ENCODE results near the gene NPPA.
A peak's percentile ranks its signal among the peaks of the same experiment; 100 is the strongest.

Gene NPPA

DNA sequence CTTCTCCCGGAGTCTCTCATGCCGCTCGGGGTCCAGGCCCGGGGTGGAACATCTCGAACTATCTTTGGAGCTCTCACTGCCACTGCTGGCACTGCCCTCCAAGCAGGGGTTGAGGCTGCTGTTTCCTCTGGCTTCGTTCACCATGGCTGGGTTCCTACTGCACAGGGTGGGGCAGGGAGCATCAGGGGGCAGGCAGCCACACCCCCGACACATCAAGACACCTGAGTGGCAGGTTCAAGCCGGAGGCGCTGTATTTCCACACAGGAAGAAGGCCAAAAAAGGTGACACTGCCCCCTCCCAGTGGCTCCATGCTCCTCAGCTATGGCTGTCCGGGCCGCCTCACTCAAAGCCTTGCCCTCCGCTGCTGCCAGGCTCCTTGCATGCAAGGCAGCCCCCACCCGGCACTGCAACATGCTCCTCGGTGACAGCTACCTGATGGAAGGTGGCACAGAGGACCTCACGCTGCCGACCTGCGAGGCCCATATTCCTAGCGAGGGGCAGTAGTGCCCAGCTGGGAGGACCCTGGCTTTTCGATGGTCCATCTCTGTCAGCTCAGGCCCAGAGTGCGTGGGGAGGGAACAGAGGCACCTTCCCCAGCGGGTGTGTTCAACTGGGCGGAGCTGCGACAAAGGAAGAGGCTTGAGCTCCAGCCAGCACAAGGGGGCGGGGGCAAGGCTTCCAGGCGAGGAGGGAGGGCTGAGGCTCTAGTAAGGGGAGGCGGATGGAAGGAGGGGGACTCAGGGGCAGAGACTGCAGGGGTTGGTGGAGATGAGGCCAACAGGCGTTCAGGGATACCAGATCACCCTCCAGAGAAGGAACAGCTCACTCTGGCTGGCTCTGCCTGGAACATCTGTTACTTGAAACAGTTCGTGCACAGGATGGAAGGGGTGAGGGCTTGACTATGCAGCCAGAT is 44.4 kb downstream of the NPPA start:
- H3K4me1 ChIP-seq (ENCODE audit: insufficient read depth, low read length) = peaks cover 41% of the 10 kb centered on the region
- H3K4me3 ChIP-seq (ENCODE audit: low read depth in 1 of 2, low read length in 2 of 2) = peak overlapping the region; percentile 60 to 72
- H3K27ac ChIP-seq (ENCODE audit: low read depth, low read length) = peak overlapping the region; percentile 93
- H3K9me3 ChIP-seq (ENCODE audit: low read length) = no peaks in the 10 kb centered on the region
- peaks cover 26% of the 10 kb centered on the region for H3K36me3 ChIP-seq (ENCODE audit: insufficient read depth, low read length)
- H3K9ac ChIP-seq (ENCODE audit: low read length) = peak overlapping the region; percentile 34
- no peaks in the 10 kb centered on the region for H3K27me3 ChIP-seq (ENCODE audit: control insufficient read depth in 1 of 2, insufficient read depth in 2 of 2, low read length in 2 of 2)

- Histone ChIP-seq H3K27me3 (ENCODE audit: control insufficient read depth in 1 of 2, insufficient read depth in 2 of 2, low read length in 2 of 2) (no peaks in the 10 kb centered on the region), H3K9me3 (ENCODE audit: low read length) (no peaks in the 10 kb centered on the region), H3K36me3 (ENCODE audit: insufficient read depth, low read length) (peaks cover 26% of the 10 kb centered on the region), H3K27ac (ENCODE audit: low read depth, low read length) (peak overlapping the region; percentile 93), H3K9ac (ENCODE audit: low read length) (peak overlapping the region; percentile 34), H3K4me1 (ENCODE audit: insufficient read depth, low read length) (peaks cover 39% of the 10 kb centered on the region), H3K4me3 (ENCODE audit: low read depth in 1 of 2, low read length in 2 of 2) (peak overlapping the region; percentile 60 to 72)
These were observed 45.0 kb downstream of the NPPA start for GRCh38 chr1:11802616-11802972.

DNA sequence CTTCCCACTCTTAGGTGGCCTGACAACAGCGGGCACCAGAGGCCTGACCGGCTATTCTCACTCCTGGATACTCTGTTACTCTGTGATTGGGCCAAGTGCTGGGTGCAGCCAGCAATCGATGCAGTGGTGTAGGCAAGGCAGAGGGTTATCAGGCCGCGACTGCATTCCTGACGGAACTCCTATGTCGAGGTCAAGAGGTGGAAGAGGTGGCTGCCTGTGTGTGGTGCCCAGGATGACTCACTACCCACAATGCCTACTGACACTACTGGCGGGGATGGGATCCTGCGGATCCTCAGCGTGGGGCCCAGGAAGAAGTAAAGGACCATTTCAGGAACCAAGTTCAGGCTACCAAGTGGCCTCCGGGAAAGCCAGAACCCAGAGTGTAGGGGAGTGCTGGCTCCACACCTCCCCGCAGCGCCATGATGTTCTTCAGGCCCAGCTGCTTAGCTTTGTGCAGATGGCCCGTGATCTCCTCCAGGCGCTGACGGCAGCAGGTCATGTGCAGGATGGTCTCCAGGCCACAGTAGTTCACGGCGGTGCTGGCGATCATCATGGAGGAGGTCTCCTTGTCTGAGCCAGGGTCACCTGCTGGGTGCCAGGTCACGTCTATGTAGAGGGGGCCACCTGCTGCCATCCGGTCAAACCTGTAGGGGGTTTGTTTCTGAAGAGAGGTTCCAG is 46.7 kb downstream of the NPPA start:
- Histone ChIP-seq H3K9ac (ENCODE audit: low read length) (no peak overlapping the region), H3K36me3 (ENCODE audit: insufficient read depth, low read length) (peaks cover 36% of the 10 kb centered on the region), H3K27ac (ENCODE audit: low read depth, low read length) (no peak overlapping the region), H3K4me3 (ENCODE audit: low read depth in 1 of 2, low read length in 2 of 2) (no peak overlapping the region), H3K9me3 (ENCODE audit: low read length) (no peaks in the 10 kb centered on the region), H3K4me1 (ENCODE audit: insufficient read depth, low read length) (peaks cover 28% of the 10 kb centered on the region), H3K27me3 (ENCODE audit: control insufficient read depth in 1 of 2, insufficient read depth in 2 of 2, low read length in 2 of 2) (no peaks in the 10 kb centered on the region)

DNA sequence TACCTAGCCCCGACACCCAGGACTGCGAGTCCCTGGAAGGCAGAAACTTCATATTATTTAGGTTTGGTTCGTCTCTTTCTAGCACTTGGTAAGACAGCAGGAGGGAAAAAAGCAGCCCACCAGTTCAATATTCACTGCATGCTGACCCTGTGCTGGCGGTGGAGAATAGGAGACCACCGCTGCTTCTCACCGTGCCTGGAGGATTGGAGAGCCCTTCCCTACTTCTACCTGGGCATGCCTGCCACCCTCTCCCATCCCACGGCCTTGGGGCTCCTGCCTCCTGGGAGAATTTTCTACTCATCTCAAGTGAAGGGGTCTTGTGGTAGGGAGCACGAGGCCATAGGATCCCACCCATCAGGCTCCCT is 47.2 kb downstream of the NPPA start:
- Histone ChIP-seq H3K9ac (ENCODE audit: low read length) (no peak overlapping the region), H3K36me3 (ENCODE audit: insufficient read depth, low read length) (peaks cover 41% of the 10 kb centered on the region), H3K27me3 (ENCODE audit: control insufficient read depth in 1 of 2, insufficient read depth in 2 of 2, low read length in 2 of 2) (no peaks in the 10 kb centered on the region), H3K9me3 (ENCODE audit: low read length) (no peaks in the 10 kb centered on the region), H3K4me1 (ENCODE audit: insufficient read depth, low read length) (peaks cover 28% of the 10 kb centered on the region), H3K27ac (ENCODE audit: low read depth, low read length) (no peak overlapping the region), H3K4me3 (ENCODE audit: low read depth in 1 of 2, low read length in 2 of 2) (no peak overlapping the region)

- H3K4me1 ChIP-seq (ENCODE audit: insufficient read depth, low read length) = peaks cover 25% of the 10 kb centered on the region
- no peak overlapping the region for H3K4me3 ChIP-seq (ENCODE audit: low read depth in 1 of 2, low read length in 2 of 2)
- no peak overlapping the region for H3K27ac ChIP-seq (ENCODE audit: low read depth, low read length)
- peaks cover 46% of the 10 kb centered on the region for H3K36me3 ChIP-seq (ENCODE audit: insufficient read depth, low read length)
- H3K9me3 ChIP-seq (ENCODE audit: low read length) = no peaks in the 10 kb centered on the region
- no peak overlapping the region for H3K9ac ChIP-seq (ENCODE audit: low read length)
- H3K27me3 ChIP-seq (ENCODE audit: control insufficient read depth in 1 of 2, insufficient read depth in 2 of 2, low read length in 2 of 2) = no peaks in the 10 kb centered on the region
These were observed 47.7 kb downstream of the NPPA start for GRCh38 chr1:11799896-11800295.

DNA sequence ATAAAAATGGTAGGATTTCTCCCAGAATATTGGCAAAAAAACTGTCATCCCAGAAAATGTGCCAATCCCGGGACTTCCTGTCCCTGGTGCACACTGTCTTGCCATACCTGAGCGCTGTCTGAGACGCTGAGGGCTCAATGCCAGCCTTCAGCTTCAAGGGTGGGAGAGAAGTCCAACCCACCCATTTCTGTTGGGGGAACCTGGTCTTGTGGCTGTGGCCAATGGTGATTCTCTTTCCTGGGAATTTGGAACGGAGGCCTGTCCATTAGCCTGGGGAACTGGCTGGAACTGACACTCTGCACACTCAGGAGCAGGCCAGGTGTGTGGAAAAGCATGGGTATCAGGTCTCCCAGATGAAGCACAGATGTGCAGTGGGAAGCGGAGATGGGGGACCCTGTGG is 48.5 kb downstream of the NPPA start:
- Histone ChIP-seq H3K4me1 (ENCODE audit: insufficient read depth, low read length) (peaks cover 17% of the 10 kb centered on the region), H3K9ac (ENCODE audit: low read length) (no peak overlapping the region), H3K36me3 (ENCODE audit: insufficient read depth, low read length) (peaks cover 53% of the 10 kb centered on the region), H3K4me3 (ENCODE audit: low read depth in 1 of 2, low read length in 2 of 2) (no peak overlapping the region), H3K27me3 (ENCODE audit: control insufficient read depth in 1 of 2, insufficient read depth in 2 of 2, low read length in 2 of 2) (no peaks in the 10 kb centered on the region), H3K9me3 (ENCODE audit: low read length) (no peaks in the 10 kb centered on the region), H3K27ac (ENCODE audit: low read depth, low read length) (no peak overlapping the region)

GRCh38 chr1:11797525-11798216 is 49.9 kb downstream of the NPPA start:
- Histone ChIP-seq H3K27me3 (ENCODE audit: control insufficient read depth in 1 of 2, insufficient read depth in 2 of 2, low read length in 2 of 2) (no peaks in the 10 kb centered on the region), H3K9ac (ENCODE audit: low read length) (no peak overlapping the region), H3K9me3 (ENCODE audit: low read length) (no peaks in the 10 kb centered on the region), H3K36me3 (ENCODE audit: insufficient read depth, low read length) (peaks cover 64% of the 10 kb centered on the region), H3K4me3 (ENCODE audit: low read depth in 1 of 2, low read length in 2 of 2) (no peak overlapping the region), H3K4me1 (ENCODE audit: insufficient read depth, low read length) (peaks cover 11% of the 10 kb centered on the region), H3K27ac (ENCODE audit: low read depth, low read length) (no peak overlapping the region)

DNA sequence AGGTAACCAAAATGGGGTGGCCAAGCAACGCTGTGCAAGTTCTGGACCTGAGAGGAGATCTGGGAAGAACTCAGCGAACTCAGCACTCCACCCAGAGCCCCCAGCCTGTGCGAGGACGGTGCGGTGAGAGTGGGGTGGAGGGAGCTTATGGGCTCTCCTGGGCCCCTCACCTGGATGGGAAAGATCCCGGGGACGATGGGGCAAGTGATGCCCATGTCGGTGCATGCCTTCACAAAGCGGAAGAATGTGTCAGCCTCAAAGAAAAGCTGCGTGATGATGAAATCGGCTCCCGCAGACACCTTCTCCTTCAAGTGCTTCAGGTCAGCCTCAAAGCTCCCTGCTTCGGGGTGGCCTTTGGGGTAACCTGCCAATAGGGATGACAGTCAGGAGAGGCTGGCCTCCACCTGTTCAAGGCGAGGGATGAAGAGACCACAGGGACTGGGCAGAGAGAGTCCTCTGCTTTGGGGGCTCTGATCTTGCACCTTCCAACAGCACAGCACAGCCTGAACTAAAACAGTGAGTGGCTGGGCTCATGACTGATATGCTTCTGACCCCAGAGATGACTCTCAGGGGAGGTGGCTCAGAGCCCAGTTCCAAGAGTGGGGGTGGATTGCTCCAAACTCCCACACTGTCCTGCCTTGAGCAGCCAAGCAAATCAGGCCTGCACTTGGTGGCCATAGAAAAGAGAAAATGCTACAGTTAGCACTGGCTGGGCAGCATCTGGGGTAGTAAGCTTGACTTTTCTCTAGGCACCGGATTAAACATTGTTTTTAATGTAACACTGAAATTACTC is 51.4 kb downstream of the NPPA start:
- Histone ChIP-seq H3K27me3 (ENCODE audit: control insufficient read depth in 1 of 2, insufficient read depth in 2 of 2, low read length in 2 of 2) (no peaks in the 10 kb centered on the region), H3K9ac (ENCODE audit: low read length) (no peak overlapping the region), H3K4me3 (ENCODE audit: low read depth in 1 of 2, low read length in 2 of 2) (no peak overlapping the region), H3K9me3 (ENCODE audit: low read length) (no peaks in the 10 kb centered on the region), H3K27ac (ENCODE audit: low read depth, low read length) (no peak overlapping the region), H3K36me3 (ENCODE audit: insufficient read depth, low read length) (peaks cover 77% of the 10 kb centered on the region), H3K4me1 (ENCODE audit: insufficient read depth, low read length) (peaks cover 5% of the 10 kb centered on the region)
